ENCODE data around the gene NLRP6.

Gene NLRP6

DNA sequence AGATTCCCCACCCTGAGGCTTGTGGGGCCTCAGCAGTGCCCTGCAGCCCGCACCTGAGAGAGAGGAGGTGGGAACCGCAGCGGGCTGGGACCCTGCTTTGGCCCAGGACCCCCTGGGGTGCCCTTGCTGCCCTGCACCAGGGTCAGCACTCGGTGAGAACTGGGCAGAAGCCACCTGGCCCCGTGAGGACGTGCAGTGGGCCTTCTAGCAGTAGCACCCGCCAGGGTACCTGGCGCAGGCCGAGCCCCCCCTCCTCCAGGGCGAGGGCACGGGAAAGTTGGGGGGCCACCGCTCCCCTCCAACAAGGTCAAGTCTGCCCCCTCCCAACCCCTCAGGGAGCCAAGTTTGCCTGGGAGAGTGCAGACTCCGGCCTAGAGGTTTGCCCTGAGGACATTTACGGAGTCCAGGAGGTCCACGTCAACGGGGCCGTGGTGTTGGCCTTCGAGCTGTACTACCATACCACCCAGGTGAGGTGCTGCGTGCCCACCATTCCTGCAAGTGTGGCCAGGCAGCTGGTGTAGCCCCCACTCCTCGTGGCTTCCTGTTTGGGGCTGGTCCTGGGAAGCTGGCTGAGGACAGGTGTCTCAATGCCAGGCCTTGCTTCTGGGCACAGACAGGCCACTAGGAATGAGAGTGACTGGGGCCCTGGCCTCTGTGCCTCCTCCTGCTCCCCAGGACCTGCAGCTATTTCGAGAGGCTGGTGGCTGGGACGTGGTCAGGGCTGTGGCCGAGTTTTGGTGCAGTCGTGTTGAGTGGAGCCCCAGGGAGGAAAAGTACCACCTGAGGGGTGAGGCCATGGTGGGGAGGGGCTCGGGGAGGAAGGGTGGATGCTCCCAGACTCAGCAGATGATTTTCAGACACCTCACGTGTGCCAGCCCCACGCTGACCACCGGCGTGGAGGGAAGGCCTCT lies 14.3 kb downstream of the NLRP6 start:
- in situ Hi-C loops (cut with MboI; ENCODE audit: low sequenced_read_pairs): no loop called here

- in situ Hi-C loops (cut with MboI; ENCODE audit: low sequenced_read_pairs): no loop called here
Observed at GRCh38 chr11:293271-293851, 15.2 kb downstream of the NLRP6 start.

- in situ Hi-C loops (cut with MboI; ENCODE audit: low sequenced_read_pairs): no loop called here
Observed at GRCh38 chr11:293852-294661, 15.8 kb downstream of the NLRP6 start.

DNA sequence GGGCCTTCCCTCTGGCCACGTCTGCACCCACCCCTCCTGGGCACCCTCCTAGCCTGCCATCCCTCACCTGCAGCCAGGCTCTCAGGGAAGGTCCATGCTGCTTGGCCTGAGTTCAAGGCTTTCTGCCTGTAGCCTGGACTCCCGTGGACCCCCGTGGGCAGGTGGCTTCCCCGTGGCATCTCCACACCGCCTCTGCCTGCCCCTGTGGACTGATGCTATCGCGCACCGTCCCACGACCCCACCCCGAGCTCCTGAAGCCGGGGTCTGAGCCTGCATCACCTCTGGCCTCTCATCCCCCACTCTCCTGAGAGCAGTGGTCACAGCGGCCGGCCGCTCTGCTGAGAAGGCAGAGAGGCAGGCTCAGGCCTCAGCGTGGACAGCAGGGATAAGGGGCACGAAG lies 16.6 kb downstream of the NLRP6 start:
- in situ Hi-C loops (cut with MboI; ENCODE audit: low sequenced_read_pairs): no loop called here

DNA sequence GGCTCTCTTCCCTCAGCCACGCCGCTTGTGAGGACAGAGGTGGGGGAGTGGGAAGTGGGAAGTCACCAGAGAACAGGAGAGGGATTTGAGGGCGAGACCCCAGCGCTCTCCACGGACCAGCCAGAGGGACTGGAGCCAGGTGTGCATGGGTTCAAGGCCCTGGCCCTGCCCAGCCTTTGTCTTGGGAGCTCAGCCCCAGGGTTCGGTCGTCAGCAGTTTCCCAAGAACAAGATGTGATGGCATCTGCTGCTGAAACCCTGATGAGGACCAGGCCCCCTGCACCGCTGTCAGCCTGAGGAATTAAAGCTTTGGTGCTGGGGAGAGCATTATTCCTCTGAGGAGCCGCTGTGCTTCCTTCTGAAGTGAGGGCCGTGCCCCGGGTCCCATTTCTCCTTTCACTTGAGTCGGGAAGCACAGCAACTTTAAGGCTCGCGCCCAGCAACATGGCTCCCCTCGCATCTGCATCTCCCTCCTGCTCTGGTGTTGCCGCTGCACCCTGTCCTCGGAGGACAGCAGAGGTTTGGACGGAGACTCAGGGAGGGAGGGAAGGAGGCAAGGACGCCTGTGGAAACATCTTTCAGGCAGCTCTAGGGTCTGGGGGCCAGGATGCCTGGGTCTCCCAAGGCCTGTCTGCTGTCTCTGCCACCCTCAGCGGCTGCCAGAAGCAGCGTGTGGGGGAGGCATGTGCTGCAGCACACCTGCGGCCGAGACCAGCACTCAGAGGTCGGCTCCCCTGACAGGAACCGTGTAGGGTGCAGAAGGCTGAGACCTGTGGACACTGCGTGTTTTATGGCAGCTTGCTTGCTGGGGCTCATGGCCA lies 17.4 kb downstream of the NLRP6 start:
- in situ Hi-C loops (cut with MboI; ENCODE audit: low sequenced_read_pairs): no loop called here

DNA sequence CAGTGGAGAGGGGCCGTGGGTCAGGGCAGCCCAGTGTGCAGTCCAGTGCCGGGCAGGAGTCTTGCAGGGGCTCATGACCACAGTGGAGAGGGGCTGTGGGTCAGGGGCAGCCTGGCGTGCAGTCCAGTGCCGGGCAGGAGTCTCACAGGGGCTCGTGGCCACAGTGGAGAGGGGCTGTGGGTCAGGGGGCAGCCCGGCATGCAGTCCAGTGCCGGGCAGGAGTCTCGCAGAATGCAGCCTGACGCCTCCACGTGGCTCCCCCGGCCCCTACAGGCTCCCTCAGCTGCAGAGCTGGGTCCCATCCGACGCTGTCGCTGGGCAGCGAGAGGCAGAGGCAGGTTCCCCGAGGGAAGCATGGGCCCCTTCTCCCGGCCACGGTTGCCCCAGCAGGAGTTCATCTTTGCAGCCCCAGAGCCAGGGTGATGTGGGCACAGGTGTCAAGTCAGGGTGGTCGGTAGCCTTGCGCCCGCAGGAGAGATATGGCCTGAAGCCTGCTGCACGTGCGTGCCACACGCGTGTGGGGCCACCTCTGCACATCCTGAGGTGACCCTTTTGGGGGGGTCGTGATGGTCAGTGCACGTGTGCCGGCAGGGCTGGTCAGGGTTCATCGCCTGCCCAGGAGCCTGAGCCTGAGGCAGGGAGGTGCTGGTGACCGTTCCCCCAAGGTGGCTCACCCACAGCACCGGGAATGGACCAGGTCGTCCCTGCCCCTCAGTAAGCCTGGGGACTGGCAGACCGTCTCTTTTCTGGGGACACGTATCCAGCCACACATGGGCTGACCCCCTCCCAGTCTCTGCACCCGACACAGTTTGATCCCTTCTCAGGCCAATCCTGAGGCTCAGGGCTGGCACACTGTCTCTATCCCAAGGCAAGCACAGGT lies 18.2 kb downstream of the NLRP6 start:
- in situ Hi-C loops (cut with MboI; ENCODE audit: low sequenced_read_pairs): no loop called here

DNA sequence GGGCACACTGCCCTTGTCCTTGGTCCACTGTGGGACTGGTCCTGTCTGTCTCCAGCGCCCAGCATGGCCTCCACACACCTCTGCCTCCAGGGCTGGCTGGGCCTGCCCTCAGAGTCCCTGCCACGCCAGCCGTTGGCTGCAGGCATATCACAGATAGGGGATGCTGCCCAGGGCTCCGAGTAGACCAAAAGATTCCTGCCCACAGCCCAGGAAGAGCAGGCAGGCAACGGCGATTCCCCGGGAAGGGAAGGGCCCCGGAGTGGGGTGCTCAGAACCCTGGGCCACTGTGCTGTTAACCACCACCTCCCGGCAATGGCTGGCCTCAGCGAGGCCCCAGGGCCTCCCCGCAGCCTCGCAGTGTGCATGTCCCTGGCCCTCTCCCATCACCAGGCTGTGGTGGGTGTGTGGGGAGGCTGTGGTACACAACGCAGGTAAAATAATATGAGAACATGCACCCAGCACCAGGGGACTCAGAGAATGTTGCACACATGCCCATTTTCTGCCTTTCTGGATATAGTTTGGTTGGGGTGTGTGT lies 18.9 kb downstream of the NLRP6 start:
- in situ Hi-C loops (cut with MboI; ENCODE audit: low sequenced_read_pairs): no loop called here

DNA sequence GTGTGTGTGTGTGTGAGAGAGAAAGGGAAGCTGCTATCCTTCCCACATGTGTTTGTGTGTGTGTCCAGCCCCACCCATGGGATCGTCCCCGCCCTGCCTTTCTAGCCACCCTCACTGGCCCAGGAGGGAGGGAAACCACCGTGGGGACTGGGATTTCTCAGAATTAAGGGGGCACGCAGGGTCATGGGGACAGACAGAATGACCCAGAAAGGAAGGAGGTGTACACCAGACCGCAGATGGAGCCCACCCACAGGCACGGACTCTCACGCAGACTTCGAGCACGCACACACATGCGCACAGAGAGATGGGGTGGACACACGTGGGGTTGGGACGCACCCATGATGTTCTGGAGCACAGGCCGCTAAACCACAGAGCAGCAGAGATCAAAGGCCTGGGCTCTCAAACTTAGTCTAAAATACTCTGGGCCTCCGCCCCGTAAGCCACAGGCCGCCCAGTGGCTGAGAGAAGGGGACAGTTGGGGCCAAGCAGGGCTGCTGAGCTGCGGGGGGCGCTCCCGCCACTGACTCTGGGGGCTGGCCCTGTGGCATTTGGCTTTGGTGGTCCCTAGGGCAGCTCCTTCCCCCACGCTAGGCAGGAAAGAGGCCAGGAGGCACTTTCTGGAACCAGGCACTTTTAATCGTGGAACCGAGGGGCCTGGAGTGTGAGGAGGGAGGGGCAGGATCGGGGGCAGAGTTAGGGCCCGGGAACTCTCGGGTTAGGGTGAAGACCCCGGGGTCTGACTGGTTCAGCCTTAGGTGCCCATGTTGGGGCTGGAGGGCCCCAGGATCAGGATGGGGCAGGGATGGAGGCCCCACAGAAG lies 19.6 kb downstream of the NLRP6 start:
- in situ Hi-C loops (cut with MboI; ENCODE audit: low sequenced_read_pairs): no loop called here

DNA sequence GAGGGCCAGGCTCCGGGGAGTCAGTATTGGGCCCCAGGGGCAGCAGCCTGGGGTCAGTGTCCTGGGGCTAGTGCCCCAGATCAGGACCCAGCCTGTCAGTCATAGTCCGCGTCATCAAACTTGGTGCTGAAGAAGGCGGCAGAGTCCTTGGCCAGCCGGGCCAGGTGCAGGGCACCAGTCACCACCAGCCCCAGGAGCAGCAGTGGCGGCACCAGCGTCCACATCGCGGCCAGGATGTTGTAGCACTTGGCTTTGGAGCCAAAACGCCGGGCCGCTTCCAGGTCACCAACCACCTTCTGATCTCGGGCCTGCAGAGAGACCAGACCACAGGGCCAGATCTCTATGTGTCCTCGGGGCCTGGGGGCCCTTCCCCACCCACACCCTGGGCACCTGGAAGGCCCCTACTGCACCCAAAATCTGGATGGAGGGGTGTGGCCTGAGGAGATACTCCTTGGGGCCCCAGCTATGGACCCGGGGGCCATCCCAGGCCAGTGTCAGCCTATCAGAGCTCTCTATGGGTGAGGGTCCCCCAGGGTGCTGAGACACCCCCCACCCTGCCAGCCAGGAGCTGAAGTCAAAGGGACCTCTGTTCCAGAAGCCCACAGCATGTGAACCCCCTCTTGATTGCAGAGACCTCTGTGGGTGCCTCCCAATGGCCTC lies 20.3 kb downstream of the NLRP6 start:
- in situ Hi-C loops (cut with MboI; ENCODE audit: low sequenced_read_pairs): no loop called here

- in situ Hi-C loops (cut with MboI; ENCODE audit: low sequenced_read_pairs): no loop called here
Observed at GRCh38 chr11:299081-299891, 21.1 kb downstream of the NLRP6 start, which contains the start of gene IFITM5. TSS of gene IFITM5 (minus strand) at chr11:299526. CDS start at chr11:299490, 36 bp downstream.

GRCh38 chr11:299951-300735 lies 21.9 kb downstream of the NLRP6 start:
- in situ Hi-C loops (cut with MboI; ENCODE audit: low sequenced_read_pairs): no loop called here

- in situ Hi-C loops (cut with MboI; ENCODE audit: low sequenced_read_pairs): no loop called here
Observed at GRCh38 chr11:303363-303762, 25.2 kb downstream of the NLRP6 start.

GRCh38 chr11:304061-304506 lies 25.9 kb downstream of the NLRP6 start:
- in situ Hi-C loops (cut with MboI; ENCODE audit: low sequenced_read_pairs): no loop called here

DNA sequence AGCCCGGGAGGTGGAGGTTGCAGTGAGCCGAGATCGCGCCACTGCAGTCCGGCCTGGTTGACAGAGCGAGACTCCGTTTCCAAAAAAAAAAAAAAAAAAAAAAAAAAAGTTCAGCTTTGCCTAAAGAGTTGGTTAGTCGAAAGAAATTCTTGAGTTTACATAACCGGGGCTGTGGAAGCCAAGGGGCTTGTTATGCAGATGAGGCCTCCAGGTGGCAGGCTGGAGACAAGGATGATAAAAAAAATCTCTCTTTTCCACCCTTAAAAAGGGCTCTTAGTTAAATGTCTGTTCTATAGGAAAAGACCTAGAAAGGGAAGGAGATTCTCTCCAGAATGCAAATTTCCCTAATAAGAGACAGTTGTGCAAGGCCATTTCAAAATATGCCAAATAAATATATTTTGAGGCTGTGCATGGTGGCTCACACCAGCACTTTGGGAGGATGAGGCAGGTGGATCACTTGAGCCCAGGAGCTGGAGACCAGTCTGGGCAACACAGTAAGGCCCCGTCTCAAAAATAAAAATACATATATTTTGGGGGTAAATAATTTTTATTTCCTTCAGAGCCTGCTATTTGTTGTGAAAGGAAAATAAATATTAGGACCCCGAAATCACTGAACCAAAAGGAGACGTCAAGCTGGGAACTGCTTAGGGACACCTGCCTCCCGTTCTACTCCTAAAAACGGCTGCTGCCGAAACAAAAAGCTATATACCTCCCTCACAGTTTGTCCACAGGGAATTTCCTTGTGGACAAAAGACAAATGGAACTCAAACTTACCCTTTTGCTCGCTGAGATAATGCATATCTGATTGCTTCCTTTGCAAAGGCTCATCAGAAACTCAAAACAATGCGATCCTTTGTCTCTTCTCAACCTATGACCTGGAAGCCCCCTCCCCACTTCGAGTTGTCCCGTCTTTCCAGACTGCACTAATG lies 27.0 kb downstream of the NLRP6 start:
- in situ Hi-C loops (cut with MboI; ENCODE audit: low sequenced_read_pairs): no loop called here

- in situ Hi-C loops (cut with MboI; ENCODE audit: low sequenced_read_pairs): no loop called here
Observed at GRCh38 chr11:305844-306211, 27.6 kb downstream of the NLRP6 start.
